B cell (primary cell): ENCODE data around the gene BAZ2A. TPM values are rescaled to one million over a fixed set of nuclear protein-coding genes. Genes with fewer than 3 reads are reported as not detected.
A peak's percentile ranks its signal among the peaks of the same experiment; 100 is the strongest.

ENCODE experiments used
- ATAC-seq: fragments of 200-7000 bp; cut with Tn5 transposase; one replicate; pipeline ENCODE4 v1.10.0; 2021; ENCODE audit warnings: low read depth, mild to moderate bottlenecking, moderate number of reproducible peaks, moderate library complexity
- CTCF ChIA-PET: fragments of 350-600 bp; sonication (Branson Sonifier 250); formaldehyde crosslinking; loops from one replicate; lab custom pipeline; 2021; ENCODE audit warnings: antibody characterized with exemption, inconsistent platforms; lab: Charles Lee
- POLR2A ChIA-PET: fragments of 350-600 bp; sonication (Branson Sonifier 250); formaldehyde crosslinking; loops from one replicate; lab custom pipeline; 2021; ENCODE audit warnings: antibody characterized with exemption; lab: Charles Lee
- DNase-seq: peaks from one replicate; pipeline ENCODE4 v3.0.0; 2013
- H2AFZ ChIP-seq: 2 replicates; pipeline ENCODE4 v1.6.1; 2012; ENCODE audit warnings: mild to moderate bottlenecking, low read depth, low read length; ENCODE audit not compliant: insufficient read depth, poor library complexity, severe bottlenecking
- H3K27ac ChIP-seq, 2 donors: 1 replicate in 1 of 2; 2 replicates in 1 of 2; pipeline ENCODE4 v1.5.1; 2012 to 2013; ENCODE audit warnings: low read length in 2 of 2, mild to moderate bottlenecking in 2 of 2, moderate library complexity in 1 of 2
- H3K27me3 ChIP-seq, 4 experiments: fragments of 200-600 bp in 1 of 4; sonication (generic) in 1 of 4; replicated peaks in 1 of 4; 1 replicate in 2 of 4; 2 replicates in 2 of 4; pipeline versions ENCODE4 v1.6.1 to v1.7.0; 2013 to 2016; ENCODE audit warnings: low read length in 3 of 4, mild to moderate bottlenecking in 2 of 4, mixed read lengths in 1 of 4, moderate library complexity in 1 of 4; ENCODE audit not compliant: insufficient read depth in 4 of 4, control insufficient read depth in 3 of 4; ENCODE audit errors: control extremely low read depth in 1 of 4
- H3K36me3 ChIP-seq, 2 experiments: replicated peaks in 1 of 2; 1 replicate in 1 of 2; 2 replicates in 1 of 2; pipeline versions ENCODE4 v1.6.1 to v1.7.1; 2013; ENCODE audit warnings: low read length in 1 of 2; ENCODE audit not compliant: insufficient read depth in 2 of 2, control insufficient read depth in 1 of 2; ENCODE audit errors: control extremely low read depth in 1 of 2, extremely low read depth in 1 of 2
- H3K4me1 ChIP-seq, 2 donors: fragments of 200-600 bp in 1 of 2; sonication (generic) in 1 of 2; 1 replicate in 1 of 2; 2 replicates in 1 of 2; pipeline versions ENCODE4 v1.5.1 to v1.6.1; 2013 to 2017; ENCODE audit warnings: low read length in 2 of 2; ENCODE audit not compliant: control insufficient read depth in 2 of 2, insufficient read depth in 2 of 2
- H3K4me2 ChIP-seq: replicated peaks from 2 replicates; pipeline ENCODE3; 2012; ENCODE audit warnings: mild to moderate bottlenecking, low read depth, low read length; ENCODE audit not compliant: poor library complexity, severe bottlenecking
- H3K4me3 ChIP-seq, 5 experiments: fragments of 200-600 bp in 1 of 5; sonication (generic) in 1 of 5; 1 replicate in 3 of 5; 2 replicates in 2 of 5; pipeline versions ENCODE4 v1.5.1 to v1.7.0; 2011 to 2016; ENCODE audit warnings: low read length in 4 of 5, mild to moderate bottlenecking in 4 of 5, low read depth in 2 of 5, control low read depth in 1 of 5, moderate library complexity in 1 of 5; ENCODE audit not compliant: insufficient read depth in 1 of 5; ENCODE audit errors: control extremely low read depth in 1 of 5, extremely low read depth in 1 of 5
- H3K79me2 ChIP-seq: fragments of 200-600 bp; sonication (generic); one replicate; pipeline ENCODE4 v1.6.0; 2016; ENCODE audit warnings: low read length; ENCODE audit not compliant: control insufficient read depth, insufficient read depth
- H3K9ac ChIP-seq: fragments of 200-600 bp; sonication (generic); 2 replicates; pipeline ENCODE4 v1.6.1; 2017; ENCODE audit warnings: mild to moderate bottlenecking, low read length, moderate library complexity
- H3K9me3 ChIP-seq, 3 donors: one replicate each; pipeline versions ENCODE4 v1.6.1 to v1.7.1; 2013; ENCODE audit warnings: low read length in 2 of 3; ENCODE audit not compliant: control insufficient read depth in 2 of 3, insufficient read depth in 1 of 3; ENCODE audit errors: control extremely low read depth in 1 of 3
- H4K20me1 ChIP-seq: 2 replicates; pipeline ENCODE4 v1.6.0; 2012; ENCODE audit warnings: mild to moderate bottlenecking, low read length; ENCODE audit not compliant: insufficient read depth, control insufficient read depth, poor library complexity, severe bottlenecking
- H3K27ac Mint-ChIP-seq: one replicate; pipeline ENCODE4 v1.8.0; 2021; ENCODE audit warnings: mixed read lengths
- H3K27me3 Mint-ChIP-seq: one replicate; pipeline ENCODE4 v1.8.0; 2021; ENCODE audit warnings: mixed read lengths
- H3K4me1 Mint-ChIP-seq: one replicate; pipeline ENCODE4 v1.8.0; 2021; ENCODE audit warnings: mixed read lengths
- H3K4me3 Mint-ChIP-seq: one replicate; pipeline ENCODE4 v1.8.0; 2021; ENCODE audit warnings: mixed read lengths
- H3K9me3 Mint-ChIP-seq: one replicate; pipeline ENCODE4 v1.8.0; 2022; ENCODE audit warnings: mixed read lengths; ENCODE audit not compliant: insufficient read depth
- EZH2 ChIP-seq: IDR thresholded peaks from 2 replicates; pipeline ENCODE4 v1.6.1; 2012; ENCODE audit warnings: borderline replicate concordance, low read depth, mild to moderate bottlenecking, moderate library complexity, low read length; ENCODE audit not compliant: insufficient read depth, poor library complexity, severe bottlenecking
- WGBS: methylation state at CpG from one replicate; pipeline ENCODE4 v1.1.5; 2013; ENCODE audit warnings: missing lambda C conversion rate; ENCODE audit not compliant: insufficient coverage; 5-methylcytosine and 5-hydroxymethylcytosine counted together
- intact Hi-C: fragments of 100-400 bp; cut with micrococcal nuclease; formaldehyde crosslinking; loops from one replicate; pipeline ENCODE4 v1.10.0; 2022
- polyA plus RNA-seq: library from polyadenylated mRNA; depleted of rRNA; stranded (reverse); fragments of >200 nt; gene quantifications from 2 replicates; pipeline ENCODE4 v1.2.3, GENCODE V29; 2012
- total RNA-seq, 2 donors: library from RNA; stranded (reverse); fragments of 120-200 nt in 1 of 2; gene quantifications; 1 replicate in 1 of 2; 2 replicates in 1 of 2; pipeline versions ENCODE4 v1.2.3 to v1.2.4, GENCODE V29; 2013 to 2022
- TF ChIP-seq, protein P1 (sequence below): fragments of 200-600 bp; IDR thresholded peaks from one replicate; pipeline ENCODE4 v1.8.0; 2022; ENCODE audit warnings: antibody characterized with exemption, mild to moderate bottlenecking

Gene BAZ2A
- total and polyA plus RNA-seq, 2 donors (not counting 1 experiment from before 2014, with no cell fraction given), result 95.7 to 280 TPM

- Histone ChIP-seq H3K9ac (no peak overlapping the region), H3K79me2 (peaks cover 93% of the 10 kb centered on the region), H3K4me1 (no peaks in the 10 kb centered on the region), H3K27ac (no peak overlapping the region), H2AFZ (no peak overlapping the region), H3K36me3 (peaks cover 18 to 58% of the 10 kb centered on the region in 2 experiments), H3K4me3 (no peak overlapping the region), H3K4me2 (no peak overlapping the region), H3K27me3 (no peaks in the 10 kb centered on the region), H4K20me1 (peaks cover 87% of the 10 kb centered on the region), H3K9me3 (no peaks in the 10 kb centered on the region)
- no peak overlapping the region for H3K4me3 Mint-ChIP-seq
- ATAC-seq, result no peak
- H3K9me3 Mint-ChIP-seq, result no peaks in the 10 kb centered on the region
- DNase-seq, result no peak
- no peaks in the 10 kb centered on the region for H3K27me3 Mint-ChIP-seq
- intact Hi-C loops, result no loop called here
- TF ChIP-seq EZH2, result no peak
- no peak overlapping the region for H3K27ac Mint-ChIP-seq
- 100% methylated on average over 2 of the region's 2 CpGs for WGBS
- ChIA-PET CTCF (no interaction called here), POLR2A (no interaction called here)
- H3K4me1 Mint-ChIP-seq, result peaks cover 23% of the 10 kb centered on the region
Observed at GRCh38 chr12:56671608-56672007, 41.5 kb upstream of the BAZ2A start.

DNA sequence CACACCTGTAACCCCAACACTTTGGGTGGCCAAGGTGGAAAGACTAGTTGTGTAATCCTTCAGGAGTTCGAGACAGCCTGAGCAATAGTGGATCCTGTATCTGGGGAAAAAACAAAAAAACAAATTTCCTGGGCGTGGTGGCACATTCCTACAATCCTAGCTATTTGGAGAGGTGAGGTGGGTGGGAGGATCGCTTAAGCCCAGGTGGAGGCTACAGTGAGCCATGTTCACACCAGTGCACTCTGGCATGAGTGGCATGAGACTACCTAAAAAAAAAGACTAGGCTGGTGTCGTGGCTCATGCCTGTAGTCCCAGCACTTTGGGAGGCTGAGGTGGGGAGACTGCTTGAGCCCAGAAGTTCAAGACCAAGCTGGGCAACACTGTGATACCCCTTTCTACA lies 40.7 kb upstream of the BAZ2A start:
- Histone ChIP-seq H3K4me2 (no peak overlapping the region), H3K9ac (no peak overlapping the region), H3K4me3 (no peak overlapping the region), H3K9me3 (no peaks in the 10 kb centered on the region), H2AFZ (no peak overlapping the region), H3K36me3 (peaks cover 18 to 66% of the 10 kb centered on the region in 2 experiments), H3K27me3 (no peaks in the 10 kb centered on the region), H3K27ac (no peak overlapping the region), H3K4me1 (no peaks in the 10 kb centered on the region), H3K79me2 (peaks cover 85% of the 10 kb centered on the region), H4K20me1 (peaks cover 82% of the 10 kb centered on the region)
- Mint-ChIP-seq H3K4me1 (peaks cover 18% of the 10 kb centered on the region), H3K9me3 (no peaks in the 10 kb centered on the region), H3K27me3 (no peaks in the 10 kb centered on the region), H3K27ac (peak overlapping the region; percentile 20), H3K4me3 (no peak overlapping the region)
- 93% methylated on average over 3 of the region's 4 CpGs for WGBS
- intact Hi-C loops, result no loop called here
- CTCF ChIA-PET, result interaction anchor here (1.5 kb wide), 1 partner anchor 157 kb away, joined by 5 read pairs; no protein-coding TSS in a partner anchor
- POLR2A ChIA-PET, result interaction anchor here (0.6 to 1.3 kb wide), 3 partner anchors 9 to 20 kb away, joined by 3 to 5 read pairs (median 3); no protein-coding TSS in a partner anchor
- TF ChIP-seq, protein P1, sequence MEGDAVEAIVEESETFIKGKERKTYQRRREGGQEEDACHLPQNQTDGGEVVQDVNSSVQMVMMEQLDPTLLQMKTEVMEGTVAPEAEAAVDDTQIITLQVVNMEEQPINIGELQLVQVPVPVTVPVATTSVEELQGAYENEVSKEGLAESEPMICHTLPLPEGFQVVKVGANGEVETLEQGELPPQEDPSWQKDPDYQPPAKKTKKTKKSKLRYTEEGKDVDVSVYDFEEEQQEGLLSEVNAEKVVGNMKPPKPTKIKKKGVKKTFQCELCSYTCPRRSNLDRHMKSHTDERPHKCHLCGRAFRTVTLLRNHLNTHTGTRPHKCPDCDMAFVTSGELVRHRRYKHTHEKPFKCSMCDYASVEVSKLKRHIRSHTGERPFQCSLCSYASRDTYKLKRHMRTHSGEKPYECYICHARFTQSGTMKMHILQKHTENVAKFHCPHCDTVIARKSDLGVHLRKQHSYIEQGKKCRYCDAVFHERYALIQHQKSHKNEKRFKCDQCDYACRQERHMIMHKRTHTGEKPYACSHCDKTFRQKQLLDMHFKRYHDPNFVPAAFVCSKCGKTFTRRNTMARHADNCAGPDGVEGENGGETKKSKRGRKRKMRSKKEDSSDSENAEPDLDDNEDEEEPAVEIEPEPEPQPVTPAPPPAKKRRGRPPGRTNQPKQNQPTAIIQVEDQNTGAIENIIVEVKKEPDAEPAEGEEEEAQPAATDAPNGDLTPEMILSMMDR, result no peak
- no peak for TF ChIP-seq EZH2
- DNase-seq (no peak), ATAC-seq (no peak)
